H1 (cell line): ENCODE measurements around the gene RPS21. TPM values are rescaled to one million over a fixed set of nuclear protein-coding genes. Genes with fewer than 3 reads are reported as not detected.
A peak's percentile ranks its signal among the peaks of the same experiment; 100 is the strongest.

Experiments used
- CTCF ChIA-PET: fragments of 300-600 bp; sonication (Branson Sonifier 250); formaldehyde crosslinking; loops from one replicate; lab custom pipeline; 2021; ENCODE audit not compliant: partially characterized antibody; lab: Charles Lee
- POLR2A ChIA-PET: fragments of 300-600 bp; sonication (Branson Sonifier 250); formaldehyde crosslinking; loops from one replicate; lab custom pipeline; 2021; ENCODE audit warnings: inconsistent platforms; ENCODE audit not compliant: partially characterized antibody; lab: Charles Lee
- DNase-seq, 2 experiments: peaks; one replicate each; pipeline versions ENCODE4 v3.0.0 to v3.0.0-alpha.2; 2010 to 2022; ENCODE audit warnings: low spot score in 2 of 2, low read depth in 1 of 2, mixed read lengths in 1 of 2
- FAIRE-seq: peaks from 2 replicates; lab custom pipeline; 2011; peaks lifted over from hg19 to GRCh38; lab: Jason Lieb, UNC
- H2AFZ ChIP-seq: 2 replicates; pipeline ENCODE4 v1.8.1; 2012; ENCODE audit warnings: low read length, inconsistent platforms
- H2AK5ac ChIP-seq: 2 replicates; pipeline ENCODE4 v1.6.1; 2013; ENCODE audit warnings: low read depth, low read length
- H2BK120ac ChIP-seq: replicated peaks from 2 replicates; pipeline ENCODE3; 2013; ENCODE audit warnings: low read depth, low read length, inconsistent platforms
- H2BK12ac ChIP-seq: 2 replicates; pipeline ENCODE4 v1.6.1; 2013; ENCODE audit warnings: low read depth, low read length
- H2BK15ac ChIP-seq: 2 replicates; pipeline ENCODE4 v1.6.1; 2013; ENCODE audit warnings: low read length
- H2BK20ac ChIP-seq: 2 replicates; pipeline ENCODE4 v1.6.1; 2013; ENCODE audit warnings: low read length
- H2BK5ac ChIP-seq: 2 replicates; pipeline ENCODE4 v1.6.1; 2013; ENCODE audit warnings: low read depth, low read length
- H3K14ac ChIP-seq: 2 replicates; pipeline ENCODE4 v1.6.1; 2013; ENCODE audit warnings: inconsistent platforms; ENCODE audit not compliant: insufficient read length
- H3K18ac ChIP-seq: 2 replicates; pipeline ENCODE4 v1.6.1; 2013; ENCODE audit warnings: low read length; ENCODE audit errors: extremely low read depth
- H3K23ac ChIP-seq: 2 replicates; pipeline ENCODE4 v1.6.1; 2013; ENCODE audit warnings: inconsistent platforms; ENCODE audit not compliant: insufficient read length
- H3K23me2 ChIP-seq: 2 replicates; pipeline ENCODE4 v1.6.1; 2013; ENCODE audit warnings: low read depth, low read length
- H3K27ac ChIP-seq: 2 replicates; pipeline ENCODE4 v1.6.1; 2011; ENCODE audit warnings: low read depth, low read length, inconsistent platforms
- H3K27me3 ChIP-seq, 4 experiments: replicated peaks in 1 of 4; 1 replicate in 1 of 4; 2 replicates in 3 of 4; pipeline versions ENCODE4 v1.6.1 to v1.8.1; 2011 to 2013; ENCODE audit warnings: low read length in 3 of 4, mild to moderate bottlenecking in 3 of 4, inconsistent platforms in 2 of 4, mixed read lengths in 2 of 4, moderate library complexity in 1 of 4; ENCODE audit not compliant: control insufficient read depth in 3 of 4, insufficient read depth in 3 of 4; ENCODE audit errors: extremely low read depth in 1 of 4
- H3K36me3 ChIP-seq, 4 experiments: 2 replicates each; pipeline versions ENCODE4 v1.6.1 to v1.8.1; 2011 to 2013; ENCODE audit warnings: mild to moderate bottlenecking in 4 of 4, low read length in 3 of 4, moderate library complexity in 2 of 4, control low read depth in 1 of 4, inconsistent platforms in 1 of 4; ENCODE audit not compliant: insufficient read depth in 4 of 4, control insufficient read depth in 2 of 4
- H3K4ac ChIP-seq: replicated peaks from 2 replicates; pipeline ENCODE3; 2013; ENCODE audit warnings: low read length, low read depth, mixed read lengths, inconsistent platforms; ENCODE audit not compliant: insufficient read length
- H3K4me1 ChIP-seq, 4 experiments: replicated peaks in 1 of 4; 1 replicate in 1 of 4; 2 replicates in 3 of 4; pipeline versions ENCODE4 v1.6.1 to v1.8.1; 2011 to 2013; ENCODE audit warnings: low read length in 3 of 4, inconsistent platforms in 2 of 4, mixed read lengths in 1 of 4; ENCODE audit not compliant: insufficient read depth in 4 of 4, control insufficient read depth in 3 of 4
- H3K4me2 ChIP-seq, 2 experiments: 2 replicates each; pipeline versions ENCODE4 v1.6.1 to v1.8.1; 2011 to 2013; ENCODE audit warnings: low read depth in 2 of 2, low read length in 2 of 2, control low read depth in 1 of 2, inconsistent platforms in 1 of 2, mild to moderate bottlenecking in 1 of 2; ENCODE audit not compliant: insufficient read depth in 1 of 2
- H3K4me3 ChIP-seq, 4 experiments: fragments of 200-600, 300-600 bp in 1 of 4; sonication (generic), shearing (Covaris generic), sonication (Bioruptor Twin) in 1 of 4; 2 replicates each; pipeline versions ENCODE4 v1.5.1 to v1.8.1; 2011 to 2016; ENCODE audit warnings: low read length in 4 of 4, low read depth in 3 of 4, control low read depth in 2 of 4, inconsistent platforms in 2 of 4, mild to moderate bottlenecking in 2 of 4, mixed read lengths in 1 of 4, moderate library complexity in 1 of 4; ENCODE audit not compliant: insufficient read depth in 2 of 4; ENCODE audit errors: extremely low read depth in 1 of 4
- H3K56ac ChIP-seq: replicated peaks from 2 replicates; pipeline ENCODE3; 2013; ENCODE audit warnings: low read depth, mild to moderate bottlenecking, mixed read lengths, low read length, inconsistent platforms; ENCODE audit not compliant: insufficient read length
- H3K79me1 ChIP-seq: 2 replicates; pipeline ENCODE4 v1.6.1; 2013; ENCODE audit warnings: low read depth, low read length, control low read depth
- H3K79me2 ChIP-seq, 2 experiments: 2 replicates each; pipeline versions ENCODE4 v1.6.1 to v1.8.1; 2012 to 2013; ENCODE audit warnings: low read length in 2 of 2, mild to moderate bottlenecking in 2 of 2, inconsistent platforms in 1 of 2; ENCODE audit not compliant: insufficient read depth in 2 of 2, control insufficient read depth in 1 of 2
- H3K9ac ChIP-seq, 4 experiments: replicated peaks in 1 of 4; 1 replicate in 1 of 4; 2 replicates in 3 of 4; pipeline versions ENCODE4 v1.6.1 to v1.8.1; 2011 to 2013; ENCODE audit warnings: low read depth in 3 of 4, low read length in 3 of 4, control low read depth in 2 of 4, mild to moderate bottlenecking in 2 of 4, moderate library complexity in 2 of 4, inconsistent platforms in 1 of 4; ENCODE audit errors: extremely low read depth in 1 of 4
- H3K9me3 ChIP-seq, 2 experiments: 2 replicates each; pipeline versions ENCODE4 v1.6.1 to v1.8.1; 2012 to 2013; ENCODE audit warnings: mild to moderate bottlenecking in 2 of 2, moderate library complexity in 2 of 2, control low read depth in 1 of 2, inconsistent platforms in 1 of 2, low read depth in 1 of 2, low read length in 1 of 2, mixed read lengths in 1 of 2; ENCODE audit not compliant: insufficient read depth in 2 of 2
- H4K20me1 ChIP-seq, 2 experiments: replicated peaks in 1 of 2; 2 replicates each; pipeline versions ENCODE3 to v1.8.1; 2011 to 2013; ENCODE audit warnings: inconsistent platforms in 2 of 2, low read length in 2 of 2, mild to moderate bottlenecking in 1 of 2; ENCODE audit not compliant: insufficient read depth in 2 of 2, control insufficient read depth in 1 of 2
- H4K5ac ChIP-seq: 2 replicates; pipeline ENCODE4 v1.6.1; 2013; ENCODE audit warnings: low read length, low read depth, mixed read lengths, inconsistent platforms; ENCODE audit not compliant: insufficient read length
- H4K8ac ChIP-seq: 2 replicates; pipeline ENCODE4 v1.8.0; 2013; ENCODE audit warnings: mild to moderate bottlenecking, moderate library complexity, low read length, inconsistent platforms; ENCODE audit not compliant: insufficient read depth; ENCODE audit errors: extremely low read depth
- H4K91ac ChIP-seq: replicated peaks from 2 replicates; pipeline ENCODE3; 2013; ENCODE audit warnings: low read length, mixed read lengths, inconsistent platforms; ENCODE audit not compliant: insufficient read length
- CEBPB ChIP-seq: IDR thresholded peaks from 2 replicates; pipeline ENCODE4 v1.6.1; 2012; ENCODE audit warnings: low read depth, low read length
- CREB1 ChIP-seq: IDR thresholded peaks from 2 replicates; pipeline ENCODE4 v1.6.1; 2012; ENCODE audit warnings: inconsistent platforms
- GABPA ChIP-seq: IDR thresholded peaks from 2 replicates; pipeline ENCODE4 v1.6.1; 2011; ENCODE audit warnings: mild to moderate bottlenecking, low read length, moderate library complexity, borderline replicate concordance; ENCODE audit not compliant: insufficient read depth
- GTF2F1 ChIP-seq: IDR thresholded peaks from 2 replicates; pipeline ENCODE4 v1.6.1; 2012; ENCODE audit warnings: low read depth, low read length, improper control_type of control experiment, borderline replicate concordance
- JUN ChIP-seq: IDR thresholded peaks from 2 replicates; pipeline ENCODE4 v1.6.1; 2011; ENCODE audit warnings: low read depth, mild to moderate bottlenecking, improper control_type of control experiment, low read length
- RAD21 ChIP-seq, 2 experiments: IDR thresholded peaks in 1 of 2; conservative IDR thresholded peaks in 1 of 2; 2 replicates each; pipeline ENCODE4 v1.6.1; 2011; ENCODE audit warnings: low read depth in 2 of 2, low read length in 2 of 2, improper control_type of control experiment in 1 of 2, inconsistent platforms in 1 of 2, mild to moderate bottlenecking in 1 of 2, moderate library complexity in 1 of 2
- SP4 ChIP-seq: IDR thresholded peaks from 2 replicates; pipeline ENCODE4 v1.6.1; 2012; ENCODE audit warnings: low read length, inconsistent platforms
- SUZ12 ChIP-seq: fragments of 200-600 bp; sonication (generic); IDR thresholded peaks from 2 replicates; pipeline ENCODE4 v1.6.1; 2012; ENCODE audit warnings: mild to moderate bottlenecking, inconsistent platforms, low read length, moderate library complexity, mixed read lengths
- WGBS, 2 experiments: shearing (Covaris generic) in 1 of 2; methylation state at CpG; one replicate each; pipeline versions ENCODE4 v1.1.6 to v1.1.7; 2013 to 2015; ENCODE audit warnings: low lambda C conversion rate in 2 of 2, mixed read lengths in 2 of 2, inconsistent platforms in 1 of 2, low coverage in 1 of 2, missing lambda C conversion rate in 1 of 2; ENCODE audit not compliant: insufficient replicate concordance in 2 of 2, insufficient coverage in 1 of 2, insufficient read length in 1 of 2; ENCODE audit errors: extremely low coverage in 1 of 2, missing lambda C conversion rate in 1 of 2; 5-methylcytosine and 5-hydroxymethylcytosine counted together
- polyA plus RNA-seq, 7 experiments: library from polyadenylated mRNA; depleted of rRNA in 3 of 7; stranded (reverse) in 5 of 7; unstranded in 2 of 7; fragments of >200 nt in 5 of 7; fragments of 200-250 nt in 2 of 7; gene quantifications; 1 replicate in 5 of 7; 2 replicates in 1 of 7; 4 replicates in 1 of 7; pipeline versions ENCODE4 v1.2.1 to v1.2.3, GENCODE V29; 2011 to 2013; ENCODE audit warnings: missing spikeins in 2 of 7, mixed read lengths in 2 of 7
- total RNA-seq: library from RNA; stranded (reverse); fragmentation: NEBNext Ultra II Directional; extraction: Animal tissue kit (Norgen Biotek cat#: 25700); gene quantifications from 2 replicates; pipeline ENCODE4 v1.2.1, GENCODE V29; 2021

RPS21 gene
- total and polyA plus RNA-seq, 2 of the 8 experiments (the other 6 are each of a cell fraction or from before 2014, with no cell fraction given), result 1,787 to 7,219 TPM

DNA sequence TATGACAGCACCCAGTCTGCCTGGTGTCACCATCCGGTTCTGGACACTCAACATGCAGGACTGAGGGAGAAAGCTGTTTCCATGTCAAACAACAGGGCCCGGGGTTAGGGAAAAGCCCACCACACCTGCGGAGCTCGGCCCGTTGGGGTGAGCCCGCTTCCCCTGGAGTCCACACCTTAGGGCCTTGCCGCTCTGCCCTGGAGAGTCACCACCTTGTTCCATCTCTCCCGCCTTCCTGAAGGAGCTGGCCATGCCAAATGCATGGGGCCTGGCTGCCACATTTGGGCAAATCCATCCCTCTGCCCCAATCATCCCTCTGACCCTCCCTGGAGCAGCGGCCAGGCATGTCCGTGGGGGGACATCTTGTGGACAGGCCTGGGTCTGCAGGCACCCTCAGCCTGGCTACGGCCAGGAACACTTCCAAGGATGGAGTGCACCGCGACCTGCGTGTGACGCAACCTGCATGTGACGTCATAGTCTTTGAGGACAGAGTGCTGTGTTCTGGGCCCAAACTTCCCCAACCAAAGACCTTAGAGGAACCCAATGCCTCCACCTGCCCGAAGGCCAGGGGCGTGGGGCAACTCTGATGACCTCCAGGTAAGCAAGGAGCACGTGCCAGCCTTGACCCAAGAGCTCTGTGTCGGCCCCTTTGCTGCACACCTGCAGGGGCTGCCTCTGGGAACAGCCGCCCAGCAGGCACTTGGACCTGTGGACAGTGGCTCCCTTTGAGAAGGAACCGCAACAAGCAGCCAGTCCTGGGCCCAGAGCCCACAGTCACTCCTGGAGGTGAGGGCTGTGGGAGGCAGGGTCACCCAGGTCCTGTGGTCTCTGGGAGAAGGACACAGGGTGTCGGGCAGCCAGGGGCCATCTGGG lies 18.4 kb downstream of the RPS21 start:
- Histone ChIP-seq H3K18ac (no peak overlapping the region), H2BK20ac (no peak overlapping the region), H3K4me2 (no peak overlapping the region; a peak in 1 of 4 replicates), H3K36me3 (no peaks in the 10 kb centered on the region), H3K9ac (no peak overlapping the region), H3K4ac (no peak overlapping the region), H3K79me2 (no peaks in the 10 kb centered on the region; a peak in 1 of 4 replicates), H2AK5ac (no peak overlapping the region), H3K4me1 (peaks cover 0 to 28% (median 11%) of the 10 kb centered on the region in 4 experiments; a peak in 6 of 7 replicates), H2BK120ac (no peak overlapping the region), H3K56ac (no peak overlapping the region), H3K9me3 (no peaks in the 10 kb centered on the region), H4K5ac (no peak overlapping the region), H2AFZ (no peak overlapping the region), H2BK5ac (0 out of 2 replicates have a peak overlapping the region, but pooled peaks have one; percentile 13), H4K20me1 (peaks cover 0 to 22% of the 10 kb centered on the region in 2 experiments), H4K8ac (no peak overlapping the region), H3K27me3 (peaks cover 0 to 8% (median 1%) of the 10 kb centered on the region in 4 experiments; a peak in 2 of 7 replicates), H3K4me3 (no peak overlapping the region), H3K14ac (no peak overlapping the region), H2BK15ac (0 out of 2 replicates have a peak overlapping the region, but pooled peaks have one; percentile 72), H2BK12ac (no peak overlapping the region), H3K79me1 (no peaks in the 10 kb centered on the region; the same call in 1 of the 2 replicates), H4K91ac (no peak overlapping the region), H3K23ac (no peak overlapping the region), H3K23me2 (no peaks in the 10 kb centered on the region; the same call in 1 of the 2 replicates), H3K27ac (no peak overlapping the region)
- no peak for DNase-seq
- POLR2A ChIA-PET, result interaction anchor here (0.6 to 7.7 kb wide), 8 partner anchors 9 to 83 kb away, joined by 3 to 105 read pairs (median 4); partner anchors contain the start of genes LAMA5 and RPS21
- no peak for FAIRE-seq
- 85% methylated on average over 22 of the region's 23 CpGs; no CpG with 5 or more reads in 1 of the 2 experiments for WGBS, 2 experiments
- CTCF ChIA-PET, result interaction anchor here (0.7 to 7.6 kb wide), 17 partner anchors 9 to 399 kb away, joined by 3 to 103 read pairs (median 3); partner anchors contain the start of genes OGFR and RPS21
- no peak; the same call in 1 of the 2 replicates for TF ChIP-seq GABPA
- TF ChIP-seq GTF2F1, result no peak
- peak; percentile 66 to 76 for TF ChIP-seq RAD21 (IDR thresholded peaks at IDR 0.05 in 1 of 2, conservative IDR thresholded peaks at IDR 0.05 in 1 of 2; ENCODE audit: low read depth in 2 of 2, low read length in 2 of 2)
- TF ChIP-seq CEBPB, result peak; percentile 91
- 0 out of 2 replicates have a peak, but pooled peaks have one; percentile 22 for TF ChIP-seq CREB1
- no peak for TF ChIP-seq SUZ12
- TF ChIP-seq JUN, result no peak
- no peak for TF ChIP-seq SP4
